ENCODE data around the gene PPP1R11. TPM values are rescaled to one million over a fixed set of nuclear protein-coding genes. Genes with fewer than 3 reads are reported as not detected.

The PPP1R11 gene
- total RNA-seq, 2 donors from 2014 or later: 32.4 to 35.2 TPM

- TF ChIP-seq CTCF (conservative IDR thresholded peaks at IDR 0.05): no peak
- H3K4me1 Mint-ChIP-seq: peaks cover 4% of the 10 kb centered on the region
- H3K27ac Mint-ChIP-seq: peak overlapping the region; percentile 98
- 0% methylated on average over 10 to 24 of the region's 24 CpGs for WGBS, 2 experiments (ENCODE audit: insufficient coverage in 1 of 2, insufficient read length in 1 of 2)
- H3K9me3 Mint-ChIP-seq: no peaks in the 10 kb centered on the region
- peak overlapping the region; percentile 82 for H3K4me3 Mint-ChIP-seq
- Histone ChIP-seq H3K4me1 (ENCODE audit: control insufficient read depth, insufficient read depth, low read length) (peaks cover 2% of the 10 kb centered on the region), H3K27ac (ENCODE audit: low read depth, low read length) (peak overlapping the region; percentile 27), H3K27me3 (ENCODE audit: control insufficient read depth, insufficient read depth, low read length, poor library complexity, severe bottlenecking) (no peaks in the 10 kb centered on the region), H3K36me3 (ENCODE audit: control insufficient read depth, insufficient read depth, low read length) (peaks cover 14% of the 10 kb centered on the region), H3K9me3 (ENCODE audit: control insufficient read depth, low read length) (no peaks in the 10 kb centered on the region), H3K9ac (ENCODE audit: extremely low read depth, low read length, poor library complexity, severe bottlenecking) (peak overlapping the region; percentile 84), H3K4me3 (ENCODE audit: low read length) (peak overlapping the region; percentile 98)
- DNase-seq: no peak
- no peaks in the 10 kb centered on the region for H3K27me3 Mint-ChIP-seq (ENCODE audit: insufficient read depth)
- H3K36me3 Mint-ChIP-seq (ENCODE audit: low read depth): peaks cover 14% of the 10 kb centered on the region
These were observed 6.3 kb upstream of the PPP1R11 start for GRCh38 chr6:30060606-30061091.

GRCh38 chr6:30061092-30061857 is 5.7 kb upstream of the PPP1R11 start, which contains the start of gene POLR1H:
Gene POLR1H, plus strand, starts transcription at chr6:30061265. Its CDS starts 260 bp downstream, at chr6:30061525.
- peaks cover 14% of the 10 kb centered on the region for H3K36me3 Mint-ChIP-seq (ENCODE audit: low read depth)
- no peaks in the 10 kb centered on the region for H3K9me3 ChIP-seq (ENCODE audit: control insufficient read depth, low read length)
- no peak for TF ChIP-seq CTCF (conservative IDR thresholded peaks at IDR 0.05)
- H3K27ac Mint-ChIP-seq: peak within 1 kb of the TSS; percentile 98
- no peaks in the 10 kb centered on the region for H3K9me3 Mint-ChIP-seq
- H3K4me1 ChIP-seq (ENCODE audit: control insufficient read depth, insufficient read depth, low read length): peaks cover 2% of the 10 kb centered on the region
- peak within 1 kb of the TSS; percentile 82 for H3K4me3 Mint-ChIP-seq
- H3K4me1 Mint-ChIP-seq: peaks cover 9% of the 10 kb centered on the region
- H3K27ac ChIP-seq (ENCODE audit: low read depth, low read length): peak within 1 kb of the TSS; percentile 48
- H3K27me3 ChIP-seq (ENCODE audit: control insufficient read depth, insufficient read depth, low read length, poor library complexity, severe bottlenecking): no peaks in the 10 kb centered on the region
- DNase-seq: peak; percentile 97
- peak within 1 kb of the TSS; percentile 98 for H3K4me3 ChIP-seq (ENCODE audit: low read length)
- H3K27me3 Mint-ChIP-seq (ENCODE audit: insufficient read depth): no peaks in the 10 kb centered on the region
- H3K36me3 ChIP-seq (ENCODE audit: control insufficient read depth, insufficient read depth, low read length): peaks cover 14% of the 10 kb centered on the region
- WGBS, 2 experiments (ENCODE audit: insufficient coverage in 1 of 2, insufficient read length in 1 of 2): 0 to 1% methylated on average over 30 to 48 of the region's 48 CpGs
- peak within 1 kb of the TSS; percentile 84 for H3K9ac ChIP-seq (ENCODE audit: extremely low read depth, low read length, poor library complexity, severe bottlenecking)

GRCh38 chr6:30061858-30062458 is 5.0 kb upstream of the PPP1R11 start:
- H3K9ac ChIP-seq (ENCODE audit: extremely low read depth, low read length, poor library complexity, severe bottlenecking): peak overlapping the region; percentile 84

More at GRCh38 chr6:30061858-30062458, 5.0 kb upstream of the PPP1R11 start:
- H3K36me3 ChIP-seq (ENCODE audit: control insufficient read depth, insufficient read depth, low read length): peaks cover 14% of the 10 kb centered on the region
- H3K27me3 ChIP-seq (ENCODE audit: control insufficient read depth, insufficient read depth, low read length, poor library complexity, severe bottlenecking): no peaks in the 10 kb centered on the region
- H3K4me3 ChIP-seq (ENCODE audit: low read length): peak overlapping the region; percentile 98
- DNase-seq: no peak
- Mint-ChIP-seq H3K27ac (peak overlapping the region; percentile 98), H3K27me3 (ENCODE audit: insufficient read depth) (no peaks in the 10 kb centered on the region), H3K9me3 (no peaks in the 10 kb centered on the region), H3K36me3 (ENCODE audit: low read depth) (peaks cover 13% of the 10 kb centered on the region), H3K4me3 (peak overlapping the region; percentile 82), H3K4me1 (peaks cover 10% of the 10 kb centered on the region)
- 64 to 75% methylated on average over 6 to 12 of the region's 13 CpGs for WGBS, 2 experiments (ENCODE audit: insufficient coverage in 1 of 2, insufficient read length in 1 of 2)
- H3K27ac ChIP-seq (ENCODE audit: low read depth, low read length): no peak overlapping the region
- H3K4me1 ChIP-seq (ENCODE audit: control insufficient read depth, insufficient read depth, low read length): peaks cover 2% of the 10 kb centered on the region
- no peak for TF ChIP-seq CTCF (conservative IDR thresholded peaks at IDR 0.05)
- H3K9me3 ChIP-seq (ENCODE audit: control insufficient read depth, low read length): no peaks in the 10 kb centered on the region

Measured in endodermal cell (in vitro differentiated cells).